Measurements from ENCODE around the gene CNPY1.

DNA sequence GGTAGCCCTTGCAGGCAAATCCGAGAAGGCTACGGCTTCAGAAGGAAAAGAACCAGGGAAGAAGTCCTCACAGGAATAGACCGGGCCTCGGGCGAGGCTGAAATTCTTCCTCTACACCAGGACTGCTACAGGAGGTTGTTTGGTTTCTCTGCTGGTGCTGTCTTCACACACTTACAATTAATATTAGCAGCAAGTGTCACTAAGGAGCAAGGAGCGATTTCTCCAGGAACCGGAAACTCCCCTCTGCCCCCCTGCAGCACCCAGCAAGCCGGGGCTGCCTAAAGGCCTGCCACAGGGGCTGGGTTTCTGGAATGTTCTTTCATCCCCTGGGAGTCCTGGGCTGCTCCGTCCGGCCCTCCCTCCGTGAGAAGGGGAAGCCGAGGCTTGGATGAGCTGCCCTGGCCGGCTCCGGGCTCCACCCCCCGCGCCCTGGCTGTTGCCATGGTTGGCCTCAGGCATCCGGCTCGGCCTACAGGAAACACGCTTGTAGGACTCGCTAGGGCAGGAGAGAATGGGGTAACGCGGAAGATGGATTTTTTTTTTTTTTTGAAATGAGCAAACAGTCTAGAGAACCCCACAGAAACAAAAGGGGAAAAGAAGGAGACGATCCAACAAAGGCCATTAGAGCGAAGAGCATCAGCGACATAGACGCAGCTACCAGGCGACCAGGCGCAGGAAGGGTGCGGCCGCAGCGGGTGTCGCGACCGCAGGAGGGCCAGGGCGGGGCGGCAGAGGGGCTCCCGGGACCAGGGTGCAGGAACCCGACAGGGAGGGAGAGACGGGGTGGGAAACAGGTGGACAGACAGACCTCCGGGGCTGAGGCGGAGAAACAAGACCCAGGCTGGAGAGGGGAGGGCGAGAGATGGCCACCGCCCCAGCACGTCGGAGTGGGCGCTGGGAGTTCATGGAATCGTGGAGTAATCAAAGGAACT is 55.4 kb downstream of the CNPY1 start:
- no peak for TF ChIP-seq POLR2AphosphoS5 (IDR thresholded peaks at IDR 0.05; ENCODE audit: low read depth, low read length)
- no peak for TF ChIP-seq TCF7L2 (IDR thresholded peaks at IDR 0.05; ENCODE audit: low read depth, low read length)

All from Panc1 (cell line).